Activated CD8-positive, alpha-beta memory T cell treated with anti-CD3 and anti-CD28 coated beads for 24 hours (primary cell): ENCODE measurements around the gene TP53RK.
"Not testable (repeated sequence)": the region's sequence is repeated elsewhere in the genome, so short reads cannot be mapped to it uniquely, and the experiment has no call there.

Source experiments
- DNase-seq: peaks from one replicate; pipeline ENCODE4 v3.0.0-alpha.2; 2020

The TP53RK gene

DNA sequence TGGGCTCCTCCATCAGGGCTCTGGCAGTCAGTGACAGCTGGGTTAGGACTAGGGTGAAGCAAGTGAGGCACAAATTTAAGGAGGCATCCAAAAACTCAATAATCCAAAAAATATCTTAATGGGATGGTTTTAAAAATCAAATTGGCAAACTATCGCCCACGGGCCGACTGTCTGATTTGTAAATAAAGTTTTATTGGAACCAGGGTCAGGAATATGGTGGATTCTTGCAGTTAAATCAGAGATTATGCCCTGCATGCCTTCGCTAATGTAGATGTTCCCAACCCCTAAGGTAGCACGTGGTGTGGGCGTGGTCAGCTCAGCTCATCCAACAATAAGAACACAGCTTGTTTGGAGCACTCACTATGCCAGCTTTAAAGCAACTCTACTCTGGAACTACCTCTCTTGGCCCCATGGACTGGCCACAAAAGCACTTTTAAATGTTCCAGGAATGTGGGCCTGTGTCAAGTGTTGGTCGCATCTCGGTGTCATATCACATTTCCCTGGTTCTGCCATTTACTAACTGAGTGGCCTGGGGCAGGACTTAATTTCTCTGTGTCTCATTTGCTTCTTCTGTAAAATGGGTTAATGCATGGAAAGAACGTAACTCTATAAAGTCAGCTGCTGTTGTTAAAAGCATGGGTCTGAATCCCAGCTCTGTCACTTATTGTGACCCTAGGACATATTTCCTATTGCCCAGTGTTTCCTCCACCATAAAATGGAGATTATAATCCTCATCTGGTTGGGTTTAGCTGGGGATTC is 7.0 kb downstream of the TP53RK start:
- no peak for DNase-seq

DNA sequence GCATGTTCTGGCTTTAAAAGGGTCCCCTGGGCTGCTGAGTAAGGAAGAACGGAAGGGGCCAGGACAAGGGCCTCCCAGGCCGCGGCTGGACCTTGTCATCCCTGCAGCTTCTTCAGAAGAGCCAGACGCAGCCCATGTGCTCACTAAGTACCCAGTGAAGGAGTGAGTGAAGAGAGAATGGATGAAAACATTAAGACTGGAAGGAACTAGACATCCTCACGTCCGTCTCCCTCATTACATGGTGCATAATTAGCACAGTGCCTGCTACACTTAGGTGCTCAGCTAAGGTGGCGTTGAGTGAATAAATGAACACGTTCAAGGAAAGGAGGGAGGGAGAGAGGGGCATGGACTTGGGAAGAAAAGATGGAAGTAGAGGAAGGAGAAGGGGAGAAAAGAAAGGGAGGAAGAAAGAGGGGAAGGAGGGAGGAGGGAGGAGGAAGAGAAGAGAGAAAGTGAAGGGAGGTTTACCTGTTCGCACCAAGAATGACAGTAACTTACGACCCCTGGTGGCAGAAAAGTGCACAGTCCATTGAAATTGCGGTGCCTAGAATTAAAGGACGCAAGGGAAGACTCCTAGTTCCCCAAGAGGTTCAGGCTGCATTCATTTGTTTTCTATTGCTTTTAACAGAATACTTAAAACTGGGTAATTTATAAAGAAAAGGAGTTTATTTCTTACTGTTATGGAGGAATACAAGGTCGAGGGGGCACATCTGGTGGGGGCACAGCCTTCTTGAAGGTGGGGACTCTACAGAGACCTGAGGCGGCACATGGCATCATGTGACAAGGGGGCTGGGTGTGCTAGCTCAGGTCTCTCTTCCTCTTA is 8.0 kb downstream of the TP53RK start:
- peak; percentile 87 for DNase-seq

DNA sequence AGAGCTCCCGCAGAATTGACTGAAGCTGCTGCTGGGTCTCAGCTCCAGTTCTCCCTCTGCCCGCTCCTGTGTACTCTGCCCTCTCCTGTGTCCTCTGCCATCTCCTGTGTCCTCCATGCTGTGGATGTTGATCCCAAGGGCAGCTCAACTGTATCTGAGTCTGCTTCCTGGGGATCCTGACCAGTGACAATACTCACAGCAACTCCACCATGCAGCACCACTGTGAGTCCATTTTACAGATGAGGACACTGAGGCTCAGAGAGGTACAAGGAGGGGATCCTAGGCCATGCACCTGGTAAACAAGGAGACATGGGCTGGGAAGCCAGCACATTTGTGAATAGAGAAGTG is 8.6 kb downstream of the TP53RK start:
- no peak for DNase-seq

DNA sequence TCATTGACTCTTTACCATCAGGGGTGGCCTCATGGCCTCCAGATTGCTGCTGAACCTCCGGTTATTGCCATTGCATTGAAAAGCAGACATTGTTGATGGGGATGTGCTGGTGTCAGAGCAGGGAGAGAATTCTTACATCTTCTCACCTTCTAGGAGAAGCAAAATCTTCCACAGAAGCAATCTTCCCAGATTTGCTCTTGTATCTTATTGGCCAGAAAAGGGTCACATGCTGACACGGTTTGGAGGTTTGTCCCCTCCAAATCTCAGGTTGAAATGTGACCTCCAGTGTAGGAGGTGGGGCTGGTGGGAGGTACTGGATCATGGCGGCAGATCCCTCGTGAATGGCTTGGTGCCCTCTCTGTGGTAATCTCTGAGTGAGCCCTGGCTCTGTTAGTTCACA is 10.7 kb downstream of the TP53RK start:
- DNase-seq, result no peak

DNA sequence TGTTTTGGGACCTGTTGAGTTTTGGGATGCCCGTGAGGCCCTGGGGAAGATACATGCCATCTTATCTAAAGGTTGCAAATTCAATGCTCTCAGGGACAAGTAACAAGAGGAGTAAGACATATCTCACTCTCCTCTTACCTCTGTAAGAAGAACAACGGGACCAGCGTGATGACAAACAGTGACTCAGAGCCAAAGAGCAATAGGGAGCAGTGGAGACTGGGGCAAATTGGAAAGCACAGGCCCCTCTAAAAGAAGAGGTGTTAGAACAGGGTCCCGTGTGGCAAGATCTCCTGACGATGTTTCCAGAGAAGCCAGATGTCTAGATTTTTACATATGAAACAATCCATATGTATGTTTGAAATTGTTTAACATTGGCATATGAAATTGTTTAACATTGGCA is 11.6 kb downstream of the TP53RK start:
- no peak for DNase-seq

DNA sequence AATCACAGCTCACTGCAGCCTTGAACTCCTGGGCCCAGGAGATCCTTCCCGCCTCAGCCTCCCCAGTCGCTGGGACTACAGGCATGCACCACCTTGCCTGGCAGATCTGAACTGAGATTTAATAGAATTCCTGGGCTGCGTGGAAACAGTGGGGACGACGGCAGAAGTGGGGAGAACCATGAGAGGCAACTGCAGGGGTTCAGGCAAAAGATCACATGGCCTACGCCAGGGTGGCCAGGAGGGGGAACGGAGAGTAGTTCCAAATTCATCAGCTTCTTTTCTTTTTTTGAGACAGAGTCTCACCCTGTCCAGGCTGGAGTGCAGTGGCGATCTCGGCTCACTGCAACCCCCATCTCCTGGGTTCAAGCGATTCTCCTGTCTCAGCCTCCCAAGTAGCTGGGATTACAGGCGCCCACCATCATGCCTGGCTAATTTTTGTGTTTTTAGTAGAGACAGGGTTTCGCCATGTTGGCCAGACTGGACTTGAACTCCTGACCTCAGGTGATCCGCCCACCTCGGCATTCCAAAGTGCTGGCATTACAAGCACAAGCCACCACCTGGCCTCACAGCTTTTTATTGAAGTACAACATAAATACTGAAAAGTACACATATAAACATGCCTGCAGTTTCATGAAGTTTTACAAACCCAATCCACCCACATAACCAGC is 12.5 kb downstream of the TP53RK start:
- not testable (repeated sequence) for DNase-seq

DNA sequence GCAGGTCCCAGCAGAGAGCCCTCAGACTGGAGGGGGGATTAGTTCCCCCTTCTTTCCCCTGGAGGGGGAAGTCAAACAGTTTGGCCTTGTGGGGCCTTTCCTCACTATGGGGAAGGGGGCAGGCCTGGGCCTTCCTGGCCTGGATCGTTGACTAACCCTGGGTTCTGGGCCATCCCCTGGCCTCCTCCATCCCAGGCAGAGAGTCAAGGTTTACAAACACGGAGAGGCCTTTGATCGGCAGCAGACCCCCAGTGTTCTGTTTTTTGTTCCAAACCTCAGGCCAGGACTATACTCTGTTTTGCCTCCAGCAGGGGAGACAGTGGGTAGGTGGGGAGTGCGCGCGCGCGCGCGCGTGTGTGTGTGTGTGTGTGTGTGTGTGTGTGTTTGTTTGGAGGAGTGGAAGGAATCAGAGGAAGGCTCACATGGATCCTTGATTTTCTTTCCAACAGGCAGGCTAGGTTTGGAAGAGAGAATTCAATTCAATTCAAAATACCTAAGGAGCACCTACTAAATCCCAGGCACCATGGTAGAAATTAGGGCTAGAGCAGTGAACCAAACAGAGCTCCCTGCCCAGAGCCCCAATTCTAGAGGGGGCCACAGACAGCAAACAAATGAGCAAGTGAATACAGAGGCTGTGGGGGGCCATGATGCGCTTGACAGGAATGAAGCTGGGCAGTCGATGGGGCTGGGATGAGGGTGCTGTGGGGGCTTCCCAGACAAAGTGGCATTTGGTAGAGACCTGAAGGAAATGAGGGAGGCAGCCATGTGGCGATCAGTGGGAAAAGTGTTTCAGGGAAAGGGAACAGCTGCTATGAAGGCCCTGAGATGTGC is 14.8 kb downstream of the TP53RK start:
- no peak for DNase-seq

DNA sequence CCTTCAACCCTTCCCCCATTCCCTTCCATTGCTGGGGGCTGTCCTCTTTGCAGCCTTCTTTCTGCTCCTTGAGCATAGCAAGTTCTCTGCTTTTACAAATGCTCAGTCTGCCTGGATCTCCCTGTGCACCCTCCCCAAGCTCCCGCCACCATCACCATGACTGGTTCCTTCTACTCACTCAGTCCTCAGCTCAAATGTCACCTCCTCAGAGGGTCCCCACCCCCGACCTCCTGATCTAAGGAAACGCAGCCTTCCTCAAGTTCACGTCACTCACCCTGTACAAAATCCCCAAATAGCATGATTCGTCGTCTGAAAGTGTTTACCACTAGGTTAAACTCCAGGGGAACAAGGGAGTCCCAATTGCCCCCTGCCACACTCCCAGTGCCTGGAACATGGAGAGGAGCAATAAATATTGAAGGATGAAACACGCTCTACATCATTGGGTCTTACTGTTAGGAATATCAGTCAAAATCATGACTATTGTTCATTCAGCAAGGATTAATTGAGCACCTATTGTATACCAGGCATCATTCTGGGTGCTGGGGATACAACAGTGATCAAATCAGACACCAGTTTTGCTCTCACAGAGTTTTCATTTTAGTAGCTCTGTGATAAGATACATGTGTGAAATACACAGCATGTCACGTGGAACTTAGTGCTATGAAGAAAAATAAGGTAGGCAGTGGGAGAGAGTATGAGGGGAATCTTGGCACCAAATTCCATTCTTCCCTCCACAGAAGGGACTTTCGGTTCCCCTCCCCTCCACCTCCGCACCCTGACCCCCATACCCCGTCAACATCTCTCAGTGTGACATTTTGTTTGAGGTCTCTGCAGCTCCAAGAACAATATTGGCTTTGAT is 15.6 kb downstream of the TP53RK start:
- no peak for DNase-seq

DNA sequence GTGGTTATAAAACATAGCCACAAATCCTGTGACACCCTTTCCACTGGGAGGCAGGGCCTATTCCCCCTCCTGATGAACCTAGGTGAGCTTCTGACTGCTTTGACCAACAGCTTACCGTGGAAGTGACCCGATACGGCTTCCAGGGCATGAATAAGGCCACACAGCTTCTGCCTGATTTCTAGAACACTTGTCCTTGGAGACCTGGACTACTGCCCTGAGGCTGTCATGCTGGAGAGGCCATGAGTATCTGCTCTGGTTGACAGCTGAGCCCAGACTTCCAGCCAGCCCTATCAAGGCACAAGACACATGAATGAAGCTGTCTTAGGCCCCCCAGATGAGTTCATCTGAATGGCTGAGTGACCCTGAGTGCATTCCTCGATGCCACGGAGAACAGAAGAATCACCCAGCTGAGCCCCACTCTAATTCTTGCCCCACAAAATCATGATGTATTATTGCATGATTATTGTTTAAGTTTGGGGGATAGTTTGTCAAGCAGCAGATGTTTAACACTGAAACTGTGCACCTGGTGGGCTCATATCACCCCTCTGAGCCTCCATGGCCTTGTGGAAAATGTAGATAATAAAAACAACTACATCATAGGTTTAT is 16.6 kb downstream of the TP53RK start:
- no peak for DNase-seq

DNA sequence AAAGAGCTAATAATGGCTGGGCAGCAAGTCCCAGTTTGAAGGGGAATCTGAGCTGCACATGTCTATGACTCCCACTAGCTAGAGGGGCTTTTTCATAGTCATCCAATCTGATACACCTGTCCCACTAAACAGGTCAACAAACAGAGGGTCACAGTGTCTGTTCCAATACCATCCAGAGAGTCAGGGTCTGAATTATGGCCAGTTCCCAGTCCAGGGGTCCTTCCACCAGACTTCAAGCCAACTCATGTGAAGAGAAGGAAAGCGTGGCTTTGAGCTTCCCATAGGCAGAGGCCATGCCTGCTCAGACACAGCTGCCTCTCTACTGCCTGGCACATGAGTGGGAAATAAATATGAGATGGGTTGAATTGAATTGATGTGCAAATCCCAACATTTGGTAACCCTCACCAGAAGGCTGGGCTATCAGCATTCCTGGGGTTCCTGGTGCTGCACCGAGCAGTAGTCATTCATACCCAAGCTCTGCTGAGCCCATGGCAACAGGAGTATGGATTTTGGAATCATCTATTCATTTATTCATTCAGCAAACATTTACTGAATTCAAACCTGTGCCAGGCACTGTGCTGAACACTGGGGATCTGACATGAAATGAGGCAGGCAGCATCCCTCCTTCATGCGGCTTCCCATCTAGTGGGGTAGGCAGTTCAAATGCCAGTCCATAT is 17.2 kb downstream of the TP53RK start:
- no peak for DNase-seq

DNA sequence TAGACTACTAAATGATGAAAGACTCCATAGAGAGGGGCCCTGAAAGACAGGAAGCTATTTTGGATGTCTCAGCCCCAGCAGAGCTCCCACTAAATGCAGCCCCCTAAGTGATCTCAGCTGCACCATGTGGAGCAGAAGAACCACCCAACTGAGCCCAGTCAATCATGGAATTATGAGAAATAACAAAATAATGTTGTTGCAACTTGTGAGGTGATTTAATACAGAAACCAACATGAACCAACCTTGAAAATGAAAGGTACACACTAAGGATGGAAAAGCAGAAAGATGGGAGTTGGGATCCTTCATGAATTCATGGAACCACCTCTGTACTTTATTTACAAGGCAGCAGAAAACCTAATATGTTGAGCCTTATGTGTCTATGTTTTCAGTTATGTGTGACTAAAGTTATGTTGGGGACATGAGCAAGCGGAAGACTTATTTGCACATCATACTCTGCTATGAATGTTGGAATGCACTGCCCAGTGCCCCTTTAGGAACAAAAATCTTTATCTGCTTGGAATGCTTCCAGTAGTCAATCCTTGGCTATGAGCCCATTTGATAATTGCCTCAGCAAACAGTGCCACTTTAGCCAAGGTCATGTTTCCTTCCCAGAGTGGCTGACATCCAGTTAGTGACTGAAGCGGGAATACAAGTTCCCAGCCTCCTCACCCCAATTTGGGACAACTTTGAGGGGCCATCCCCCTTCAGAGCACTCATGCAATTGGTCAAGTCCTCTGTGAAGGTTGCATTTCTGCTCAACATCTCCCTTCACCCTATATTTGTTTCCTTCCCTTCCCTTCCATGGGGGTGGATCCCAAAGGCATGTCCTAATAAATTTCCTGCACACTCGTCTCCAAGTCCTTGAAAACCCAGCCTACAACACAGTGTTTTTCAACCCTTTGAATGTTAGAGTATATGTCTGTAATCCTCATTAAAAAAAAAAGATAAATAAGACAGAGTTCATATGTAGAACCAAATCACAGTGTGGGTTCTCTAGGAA is 18.4 kb downstream of the TP53RK start:
- no peak for DNase-seq

DNA sequence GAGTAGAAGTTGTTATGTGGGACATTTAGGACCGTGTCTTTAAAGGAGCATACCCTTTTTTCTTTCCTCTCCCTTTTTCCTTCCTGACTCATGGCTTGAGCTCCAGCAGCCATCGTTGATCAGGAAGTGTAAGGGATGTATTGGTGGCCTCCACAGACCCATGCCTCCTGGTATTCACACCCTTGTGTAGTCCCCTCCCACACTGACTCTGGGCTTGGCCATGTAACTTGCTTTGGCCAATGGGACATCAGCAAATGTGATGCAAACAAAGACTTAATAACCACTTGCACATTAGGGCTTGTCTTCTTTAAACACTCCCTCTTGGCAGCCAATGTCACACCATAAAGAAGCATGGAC is 19.0 kb downstream of the TP53RK start:
- DNase-seq, result no peak

DNA sequence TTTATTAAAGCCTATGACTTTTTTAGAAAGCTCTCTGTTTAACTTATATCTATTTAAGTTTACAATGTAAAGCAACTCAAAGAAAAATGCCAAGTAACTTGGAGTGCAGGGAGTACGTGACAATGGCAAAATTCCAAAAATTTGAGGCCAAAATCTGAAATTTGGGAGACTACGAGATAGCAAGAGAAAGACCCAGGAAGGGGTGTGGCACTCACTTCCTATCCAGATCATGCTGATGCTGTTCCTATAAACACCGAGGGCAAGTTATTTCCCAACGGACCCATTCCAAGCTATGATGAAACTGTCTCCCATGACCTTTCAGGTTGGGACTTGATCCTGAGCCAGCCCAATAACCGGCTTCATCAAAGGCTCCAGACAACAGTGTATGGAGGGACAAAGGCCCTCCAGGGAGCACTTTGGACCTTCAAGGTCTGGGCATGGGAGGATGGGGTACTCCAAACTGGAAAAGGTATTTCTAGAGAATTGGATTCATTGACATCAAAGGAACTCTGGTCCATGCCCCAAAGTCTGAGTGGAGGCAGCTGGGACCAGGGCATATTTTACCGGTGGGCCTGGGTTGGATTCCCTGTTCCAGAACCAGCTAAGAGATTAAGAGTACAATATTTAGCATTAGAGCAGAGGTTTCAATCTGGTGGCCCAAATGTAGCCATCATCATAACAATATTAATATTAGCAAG is 22.3 kb downstream of the TP53RK start:
- DNase-seq, result no peak

DNA sequence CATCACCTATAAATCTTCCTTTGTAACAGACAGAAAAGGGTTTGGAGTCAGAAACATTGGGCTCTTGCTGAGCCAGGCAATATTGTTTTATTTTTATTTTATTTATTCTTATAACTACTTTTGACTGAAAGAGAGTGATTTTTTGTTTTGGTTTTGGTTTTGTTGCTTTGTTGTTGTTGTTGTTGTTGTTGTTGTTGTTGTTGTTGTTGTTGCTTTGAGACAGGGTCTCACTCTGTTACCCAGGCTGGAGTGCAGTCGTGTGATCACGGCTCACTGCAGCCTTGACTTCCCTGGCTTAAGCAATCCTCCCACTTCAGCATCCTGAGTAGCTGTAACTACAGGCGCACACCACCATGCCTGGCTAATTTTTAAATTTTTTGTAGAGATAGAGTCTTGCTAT is 22.9 kb downstream of the TP53RK start:
- DNase-seq, result no peak

DNA sequence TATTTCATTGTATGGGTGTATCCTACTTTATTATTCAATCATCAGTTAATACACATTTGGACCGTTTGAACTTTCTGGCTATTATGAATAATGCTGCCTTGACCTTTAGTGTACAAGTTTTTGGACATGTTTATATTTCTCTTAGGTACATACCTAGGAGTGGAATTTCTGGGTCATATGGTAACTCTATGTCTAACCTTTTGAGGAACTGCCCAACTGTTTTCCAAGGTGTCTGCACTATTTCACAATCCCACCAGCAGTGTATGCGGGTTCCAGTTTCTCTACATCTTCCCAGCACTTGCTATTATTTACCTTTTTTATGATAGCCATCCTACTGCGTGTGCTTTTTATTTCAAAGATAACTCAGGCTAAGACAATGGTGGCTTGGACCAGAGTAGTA is 23.6 kb downstream of the TP53RK start:
- DNase-seq, result no peak

DNA sequence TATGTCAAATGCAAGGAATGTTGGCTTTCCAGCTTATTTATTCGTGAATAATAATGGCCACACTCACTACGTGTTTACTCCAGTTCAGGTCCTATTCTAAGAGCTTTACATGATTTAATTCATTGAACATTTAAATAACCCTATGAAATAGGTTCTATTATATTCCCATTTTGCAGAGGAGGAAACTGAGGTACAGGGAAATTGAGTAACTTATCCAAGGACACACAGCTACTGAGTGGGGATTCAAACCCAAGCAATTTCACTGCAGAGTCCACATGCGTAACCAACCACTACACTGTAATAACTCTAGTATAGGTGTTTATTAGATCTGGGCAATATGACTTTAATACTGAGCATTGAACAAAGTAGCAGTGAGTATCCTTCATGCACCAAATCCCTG is 25.7 kb downstream of the TP53RK start:
- no peak for DNase-seq

DNA sequence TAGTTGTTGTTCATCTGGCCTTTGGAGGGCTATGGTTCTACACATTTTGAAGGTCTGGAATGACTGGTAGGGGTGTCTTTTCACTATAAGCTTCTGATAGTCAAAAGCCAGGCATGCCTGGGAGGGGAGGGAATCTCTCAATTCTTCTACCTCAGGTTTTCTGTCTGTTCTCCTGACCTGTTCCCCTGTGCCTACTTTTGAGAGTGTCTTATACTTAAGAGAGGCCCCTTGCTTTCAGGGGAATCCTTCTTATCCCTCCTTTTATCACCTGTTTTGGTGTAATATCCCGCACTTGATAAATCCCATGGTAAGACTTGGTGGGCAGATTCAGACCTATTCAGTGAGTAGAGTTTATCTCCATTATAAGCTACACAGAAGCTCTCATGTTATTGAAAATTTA is 27.6 kb downstream of the TP53RK start:
- DNase-seq, result no peak

DNA sequence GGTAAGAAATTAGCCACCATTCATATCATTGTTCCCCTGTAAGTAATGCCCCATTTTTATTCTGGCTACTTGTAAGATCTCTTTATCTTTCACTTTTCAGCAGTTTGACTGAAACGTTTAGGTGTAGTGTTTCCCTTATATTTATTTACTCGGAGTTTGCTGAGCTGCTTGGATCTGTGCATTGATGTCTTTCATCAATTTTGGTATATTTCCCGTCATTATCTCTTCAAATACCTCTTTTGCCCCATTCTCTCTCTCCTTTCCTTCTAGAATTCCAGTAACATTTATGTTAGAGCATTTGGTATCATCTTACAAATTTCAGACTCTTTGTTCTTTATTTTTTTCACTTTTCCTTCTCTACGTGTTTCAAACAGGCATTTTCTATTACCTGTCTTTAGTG is 28.8 kb downstream of the TP53RK start:
- no peak for DNase-seq

DNA sequence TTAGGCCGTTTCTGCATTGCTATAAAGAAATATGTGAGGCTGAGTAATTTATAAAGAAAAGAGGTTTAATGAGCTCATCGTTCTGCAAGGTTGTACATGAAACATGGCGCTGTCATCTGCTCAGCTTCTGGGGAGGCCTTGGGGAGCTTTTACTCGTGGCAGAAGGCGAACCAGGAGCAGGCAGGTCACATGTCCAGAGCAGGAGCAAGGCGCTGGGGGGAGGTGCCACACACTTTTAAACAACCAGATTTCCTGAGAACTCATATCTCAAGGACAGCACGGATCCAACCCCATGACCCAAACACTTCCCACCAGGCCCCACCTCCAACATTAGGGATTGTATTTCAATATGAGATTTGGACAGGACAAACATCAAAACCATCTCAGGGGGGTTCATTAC is 31.6 kb downstream of the TP53RK start:
- DNase-seq, result peak; percentile 7
